ENCODE data around the gene NNT. TPM values are rescaled to one million over a fixed set of nuclear protein-coding genes. Genes with fewer than 3 reads are reported as not detected.
A peak's percentile ranks its signal among the peaks of the same experiment; 100 is the strongest.
"Not testable (repeated sequence)": the region's sequence is repeated elsewhere in the genome, so short reads cannot be mapped to it uniquely, and the experiment has no call there.

The NNT gene
- polyA plus RNA-seq, 3 donors, result 17.1 to 47.2 (median 41.2) TPM

GRCh38 chr5:43702815-43703214 lies 99.8 kb downstream of the NNT start:
- TF ChIP-seq CTCF (IDR thresholded peaks at IDR 0.05), result no peak
- no peak overlapping the region for H3K4me3 Mint-ChIP-seq
- H3K27me3 ChIP-seq (ENCODE audit: control insufficient read depth in 2 of 2, insufficient read depth in 2 of 2, low read length in 2 of 2), result no peaks in the 10 kb centered on the region
- H3K27me3 Mint-ChIP-seq (ENCODE audit: low read depth in 3 of 3), result no peaks in the 10 kb centered on the region
- H4K20me1 ChIP-seq (ENCODE audit: insufficient read depth, low read length), result no peaks in the 10 kb centered on the region
- H3K79me2 ChIP-seq (ENCODE audit: insufficient read depth, low read length), result no peaks in the 10 kb centered on the region
- no peak overlapping the region for H2AFZ ChIP-seq (ENCODE audit: insufficient read depth, low read depth, low read length, poor library complexity, severe bottlenecking)
- H3K27ac ChIP-seq (ENCODE audit: low read depth in 1 of 2, low read length in 2 of 2), result no peak overlapping the region
- no peaks in the 10 kb centered on the region for H3K9me3 Mint-ChIP-seq
- H3K36me3 Mint-ChIP-seq, result peaks cover 54 to 69% of the 10 kb centered on the region in 2 donors
- WGBS (ENCODE audit: insufficient coverage), result no CpG with 5 or more reads among the region's 3 CpGs
- H3K27ac Mint-ChIP-seq, result peak overlapping the region in 1 of 7 donors; percentile 15
- no peak for DNase-seq
- intact Hi-C loops (cut with micrococcal nuclease), result no loop called here
- H3K9me3 ChIP-seq (replicated peaks in 1 of 2; ENCODE audit: control insufficient read depth in 1 of 2, insufficient read depth in 1 of 2, low read length in 2 of 2), result no peaks in the 10 kb centered on the region
- H3K36me3 ChIP-seq (replicated peaks in 1 of 2; ENCODE audit: control insufficient read depth in 1 of 2, insufficient read depth in 2 of 2, low read length in 2 of 2), result peaks cover 48 to 64% of the 10 kb centered on the region in 2 donors
- H3K4me3 ChIP-seq (replicated peaks in 1 of 3; ENCODE audit: low read depth in 2 of 3, low read length in 3 of 3), result no peak overlapping the region
- no peak overlapping the region for H3K4me2 ChIP-seq (replicated peaks; ENCODE audit: extremely low read depth, low read length, poor library complexity, severe bottlenecking)
- no peaks in the 10 kb centered on the region for H3K4me1 ChIP-seq (ENCODE audit: control insufficient read depth in 1 of 2, insufficient read depth in 2 of 2, low read length in 2 of 2)
- no peaks in the 10 kb centered on the region for H3K4me1 Mint-ChIP-seq
- no peak overlapping the region for H3K9ac ChIP-seq (ENCODE audit: insufficient read depth, low read length, poor library complexity, severe bottlenecking)

GRCh38 chr5:43704243-43704642 lies 101.3 kb downstream of the NNT start:
- Mint-ChIP-seq H3K27me3 (ENCODE audit: low read depth in 3 of 3) (no peaks in the 10 kb centered on the region), H3K4me3 (no peak overlapping the region), H3K36me3 (peaks cover 52 to 65% of the 10 kb centered on the region in 2 donors), H3K9me3 (no peaks in the 10 kb centered on the region), H3K27ac (no peak overlapping the region), H3K4me1 (no peaks in the 10 kb centered on the region)
- WGBS (ENCODE audit: insufficient coverage), result no CpG with 5 or more reads among the region's 4 CpGs
- Histone ChIP-seq H3K9ac (ENCODE audit: insufficient read depth, low read length, poor library complexity, severe bottlenecking) (no peak overlapping the region), H3K4me2 (replicated peaks; ENCODE audit: extremely low read depth, low read length, poor library complexity, severe bottlenecking) (no peak overlapping the region), H3K36me3 (replicated peaks in 1 of 2; ENCODE audit: control insufficient read depth in 1 of 2, insufficient read depth in 2 of 2, low read length in 2 of 2) (peaks cover 48 to 63% of the 10 kb centered on the region in 2 donors), H4K20me1 (ENCODE audit: insufficient read depth, low read length) (no peaks in the 10 kb centered on the region), H3K79me2 (ENCODE audit: insufficient read depth, low read length) (no peaks in the 10 kb centered on the region), H3K9me3 (replicated peaks in 1 of 2; ENCODE audit: control insufficient read depth in 1 of 2, insufficient read depth in 1 of 2, low read length in 2 of 2) (no peaks in the 10 kb centered on the region), H3K27me3 (ENCODE audit: control insufficient read depth in 2 of 2, insufficient read depth in 2 of 2, low read length in 2 of 2) (no peaks in the 10 kb centered on the region), H3K4me1 (ENCODE audit: control insufficient read depth in 1 of 2, insufficient read depth in 2 of 2, low read length in 2 of 2) (no peaks in the 10 kb centered on the region), H2AFZ (ENCODE audit: insufficient read depth, low read depth, low read length, poor library complexity, severe bottlenecking) (no peak overlapping the region), H3K27ac (ENCODE audit: low read depth in 1 of 2, low read length in 2 of 2) (no peak overlapping the region), H3K4me3 (replicated peaks in 1 of 3; ENCODE audit: low read depth in 2 of 3, low read length in 3 of 3) (no peak overlapping the region)
- intact Hi-C loops (cut with micrococcal nuclease), result no loop called here
- TF ChIP-seq CTCF (IDR thresholded peaks at IDR 0.05), result no peak
- DNase-seq, result no peak

GRCh38 chr5:43706576-43706975 lies 103.6 kb downstream of the NNT start:
- H3K9me3 Mint-ChIP-seq, result not testable (repeated sequence)

More at GRCh38 chr5:43706576-43706975, 103.6 kb downstream of the NNT start:
- DNase-seq; H3K4me3 Mint-ChIP-seq; H3K9me3 ChIP-seq (replicated peaks in 1 of 2; ENCODE audit: control insufficient read depth in 1 of 2, insufficient read depth in 1 of 2, low read length in 2 of 2); H3K79me2 ChIP-seq (ENCODE audit: insufficient read depth, low read length); H3K4me3 ChIP-seq (replicated peaks in 1 of 3; ENCODE audit: low read depth in 2 of 3, low read length in 3 of 3); H3K4me2 ChIP-seq (replicated peaks; ENCODE audit: extremely low read depth, low read length, poor library complexity, severe bottlenecking); H3K4me1 ChIP-seq (ENCODE audit: control insufficient read depth in 1 of 2, insufficient read depth in 2 of 2, low read length in 2 of 2); H3K9ac ChIP-seq (ENCODE audit: insufficient read depth, low read length, poor library complexity, severe bottlenecking); H2AFZ ChIP-seq (ENCODE audit: insufficient read depth, low read depth, low read length, poor library complexity, severe bottlenecking); H3K27me3 Mint-ChIP-seq (ENCODE audit: low read depth in 3 of 3); intact Hi-C loops (cut with micrococcal nuclease); H4K20me1 ChIP-seq (ENCODE audit: insufficient read depth, low read length); H3K27ac Mint-ChIP-seq; H3K27ac ChIP-seq (ENCODE audit: low read depth in 1 of 2, low read length in 2 of 2); H3K4me1 Mint-ChIP-seq; H3K27me3 ChIP-seq (ENCODE audit: control insufficient read depth in 2 of 2, insufficient read depth in 2 of 2, low read length in 2 of 2): not testable (repeated sequence)
- WGBS (ENCODE audit: insufficient coverage), result no CpG with 5 or more reads among the region's 1 CpG
- H3K36me3 ChIP-seq (replicated peaks in 1 of 2; ENCODE audit: control insufficient read depth in 1 of 2, insufficient read depth in 2 of 2, low read length in 2 of 2), result peaks cover 35 to 40% of the 10 kb centered on the region in 2 donors
- peaks cover 36 to 48% of the 10 kb centered on the region in 2 donors for H3K36me3 Mint-ChIP-seq
